OCI-LY3 (cell line): Measurements from ENCODE around the gene SLC19A1.

Experiments
- EZH2phosphoT487 ChIP-seq: fragments of 200-600 bp; shearing (Covaris generic); IDR thresholded peaks from 2 replicates; pipeline ENCODE4 v1.6.1; 2018; ENCODE audit warnings: antibody characterized with exemption, mixed run types, low read depth
- TF ChIP-seq, protein P1 (sequence below): fragments of 200-600, 300-600 bp; sonication (generic); IDR thresholded peaks from 2 replicates; pipeline ENCODE4 v1.5.1; 2014; ENCODE audit warnings: antibody characterized with exemption, low read length, low read depth

DNA sequence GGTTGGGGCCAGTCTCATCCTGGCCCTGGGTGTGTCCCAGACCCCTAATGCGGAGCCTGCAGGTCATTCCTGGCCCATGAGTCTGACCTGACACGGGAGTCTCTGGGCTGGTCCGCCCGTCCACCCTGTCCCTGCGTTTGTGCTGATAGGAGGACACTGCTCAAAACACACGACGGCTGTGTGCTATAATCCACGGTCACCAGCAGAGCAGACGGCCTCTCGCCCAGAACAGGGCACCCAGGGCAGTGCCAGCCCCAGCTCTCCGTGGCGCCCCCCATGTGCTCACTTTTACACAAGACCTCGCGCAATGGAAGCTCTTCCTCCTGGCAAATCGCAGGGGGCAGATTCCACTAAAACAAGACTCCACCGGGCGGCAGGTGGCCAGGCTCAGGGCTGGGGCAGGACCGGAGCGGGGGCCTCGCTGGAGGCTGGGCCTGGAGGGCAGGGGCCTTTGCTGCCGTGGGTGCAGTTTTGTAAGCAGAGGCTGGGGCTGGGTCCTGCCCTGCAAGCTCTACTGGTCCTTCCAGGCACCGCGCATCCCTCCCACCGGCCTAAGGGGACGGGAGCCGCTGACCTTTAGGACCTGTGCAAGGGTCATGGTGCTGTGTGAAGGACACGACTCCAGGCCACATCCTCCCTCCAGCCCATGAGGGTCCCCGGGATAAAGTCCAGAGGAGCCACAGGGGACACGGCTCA lies 10.6 kb upstream of the SLC19A1 start:
- TF ChIP-seq, protein P1, sequence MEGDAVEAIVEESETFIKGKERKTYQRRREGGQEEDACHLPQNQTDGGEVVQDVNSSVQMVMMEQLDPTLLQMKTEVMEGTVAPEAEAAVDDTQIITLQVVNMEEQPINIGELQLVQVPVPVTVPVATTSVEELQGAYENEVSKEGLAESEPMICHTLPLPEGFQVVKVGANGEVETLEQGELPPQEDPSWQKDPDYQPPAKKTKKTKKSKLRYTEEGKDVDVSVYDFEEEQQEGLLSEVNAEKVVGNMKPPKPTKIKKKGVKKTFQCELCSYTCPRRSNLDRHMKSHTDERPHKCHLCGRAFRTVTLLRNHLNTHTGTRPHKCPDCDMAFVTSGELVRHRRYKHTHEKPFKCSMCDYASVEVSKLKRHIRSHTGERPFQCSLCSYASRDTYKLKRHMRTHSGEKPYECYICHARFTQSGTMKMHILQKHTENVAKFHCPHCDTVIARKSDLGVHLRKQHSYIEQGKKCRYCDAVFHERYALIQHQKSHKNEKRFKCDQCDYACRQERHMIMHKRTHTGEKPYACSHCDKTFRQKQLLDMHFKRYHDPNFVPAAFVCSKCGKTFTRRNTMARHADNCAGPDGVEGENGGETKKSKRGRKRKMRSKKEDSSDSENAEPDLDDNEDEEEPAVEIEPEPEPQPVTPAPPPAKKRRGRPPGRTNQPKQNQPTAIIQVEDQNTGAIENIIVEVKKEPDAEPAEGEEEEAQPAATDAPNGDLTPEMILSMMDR: no peak
- TF ChIP-seq EZH2phosphoT487: no peak
